ENCODE data around the gene SSTR5.

Gene SSTR5

GRCh38 chr16:1117926-1118325, 45.4 kb downstream of the SSTR5 start:
- Histone ChIP-seq H3K9ac (ENCODE audit: insufficient read length) (no peak overlapping the region), H3K4me3 (no peak overlapping the region), H3K36me3 (ENCODE audit: insufficient read depth, low read length) (no peaks in the 10 kb centered on the region), H3K9me3 (ENCODE audit: low read depth, low read length) (no peaks in the 10 kb centered on the region), H3K27ac (no peak overlapping the region)
- TF ChIP-seq EZH2 (IDR thresholded peaks at IDR 0.05), result no peak
- no peak for TF ChIP-seq FOXP2 (optimal IDR thresholded peaks at IDR 0.05; ENCODE audit: control extremely low read depth, extremely low read length, insufficient read depth)
- no peak for TF ChIP-seq POLR2AphosphoS5 (IDR thresholded peaks at IDR 0.05; ENCODE audit: borderline replicate concordance, low read depth, low read length)
- DNase-seq (ENCODE audit: low read depth, low spot score), result no peak

GRCh38 chr16:1119129-1119528, 46.6 kb downstream of the SSTR5 start:
- Histone ChIP-seq H3K4me3 (no peak overlapping the region), H3K27ac (no peak overlapping the region), H3K9me3 (ENCODE audit: low read depth, low read length) (no peaks in the 10 kb centered on the region), H3K36me3 (ENCODE audit: insufficient read depth, low read length) (no peaks in the 10 kb centered on the region), H3K9ac (ENCODE audit: insufficient read length) (no peak overlapping the region)
- DNase-seq (ENCODE audit: low read depth, low spot score), result no peak
- no peak for TF ChIP-seq FOXP2 (optimal IDR thresholded peaks at IDR 0.05; ENCODE audit: control extremely low read depth, extremely low read length, insufficient read depth)

- Histone ChIP-seq H3K27ac (no peak overlapping the region), H3K9me3 (ENCODE audit: low read depth, low read length) (no peaks in the 10 kb centered on the region), H3K4me3 (no peak overlapping the region), H3K36me3 (ENCODE audit: insufficient read depth, low read length) (no peaks in the 10 kb centered on the region), H3K9ac (ENCODE audit: insufficient read length) (no peak overlapping the region)
- DNase-seq (ENCODE audit: low read depth, low spot score), result no peak
- TF ChIP-seq FOXP2 (optimal IDR thresholded peaks at IDR 0.05; ENCODE audit: control extremely low read depth, extremely low read length, insufficient read depth) (no peak), POLR2AphosphoS5 (IDR thresholded peaks at IDR 0.05; ENCODE audit: borderline replicate concordance, low read depth, low read length) (no peak), EZH2 (IDR thresholded peaks at IDR 0.05) (peak; percentile 8)
Measured at GRCh38 chr16:1119766-1120576, 47.4 kb downstream of the SSTR5 start.

- no peak for TF ChIP-seq FOXP2 (optimal IDR thresholded peaks at IDR 0.05; ENCODE audit: control extremely low read depth, extremely low read length, insufficient read depth)
- TF ChIP-seq EZH2 (IDR thresholded peaks at IDR 0.05), result peak; percentile 18
- Histone ChIP-seq H3K9me3 (ENCODE audit: low read depth, low read length) (no peaks in the 10 kb centered on the region), H3K4me3 (no peak overlapping the region), H3K36me3 (ENCODE audit: insufficient read depth, low read length) (no peaks in the 10 kb centered on the region), H3K9ac (ENCODE audit: insufficient read length) (no peak overlapping the region), H3K27ac (no peak overlapping the region)
- no peak for DNase-seq (ENCODE audit: low read depth, low spot score)
Measured at GRCh38 chr16:1120577-1120941, 48.0 kb downstream of the SSTR5 start.

- no peak overlapping the region for H3K4me3 ChIP-seq
- no peaks in the 10 kb centered on the region for H3K36me3 ChIP-seq (ENCODE audit: insufficient read depth, low read length)
- no peak for DNase-seq (ENCODE audit: low read depth, low spot score)
Measured at GRCh38 chr16:1121009-1121408, 48.5 kb downstream of the SSTR5 start.

GRCh38 chr16:1121601-1122397, 49.3 kb downstream of the SSTR5 start:
- no peak for DNase-seq (ENCODE audit: low read depth, low spot score)
- Histone ChIP-seq H3K9me3 (ENCODE audit: low read depth, low read length) (no peaks in the 10 kb centered on the region), H3K4me3 (no peak overlapping the region), H3K27ac (no peak overlapping the region), H3K36me3 (ENCODE audit: insufficient read depth, low read length) (no peaks in the 10 kb centered on the region), H3K9ac (ENCODE audit: insufficient read length) (no peak overlapping the region)
- no peak for TF ChIP-seq EZH2 (IDR thresholded peaks at IDR 0.05)

More at GRCh38 chr16:1121009-1121408, 48.5 kb downstream of the SSTR5 start:
- H3K27ac ChIP-seq, result no peak overlapping the region
- no peaks in the 10 kb centered on the region for H3K9me3 ChIP-seq (ENCODE audit: low read depth, low read length)
- TF ChIP-seq EZH2 (IDR thresholded peaks at IDR 0.05), result no peak
- no peak for TF ChIP-seq POLR2AphosphoS5 (IDR thresholded peaks at IDR 0.05; ENCODE audit: borderline replicate concordance, low read depth, low read length)
- no peak for TF ChIP-seq FOXP2 (optimal IDR thresholded peaks at IDR 0.05; ENCODE audit: control extremely low read depth, extremely low read length, insufficient read depth)
- H3K9ac ChIP-seq (ENCODE audit: insufficient read length), result no peak overlapping the region

- H3K9me3 ChIP-seq (ENCODE audit: low read depth, low read length), result no peaks in the 10 kb centered on the region
- no peak for DNase-seq (ENCODE audit: low read depth, low spot score)
- H3K9ac ChIP-seq (ENCODE audit: insufficient read length), result no peak overlapping the region
- no peaks in the 10 kb centered on the region for H3K36me3 ChIP-seq (ENCODE audit: insufficient read depth, low read length)
- no peak for TF ChIP-seq FOXP2 (optimal IDR thresholded peaks at IDR 0.05; ENCODE audit: control extremely low read depth, extremely low read length, insufficient read depth)
- TF ChIP-seq EZH2 (IDR thresholded peaks at IDR 0.05), result no peak
- no peak for TF ChIP-seq POLR2AphosphoS5 (IDR thresholded peaks at IDR 0.05; ENCODE audit: borderline replicate concordance, low read depth, low read length)
- no peak overlapping the region for H3K27ac ChIP-seq
- no peak overlapping the region for H3K4me3 ChIP-seq
Measured at GRCh38 chr16:1122398-1122765, 49.8 kb downstream of the SSTR5 start.

- Histone ChIP-seq H3K27ac (no peak overlapping the region), H3K4me3 (no peak overlapping the region), H3K9me3 (ENCODE audit: low read depth, low read length) (no peaks in the 10 kb centered on the region), H3K36me3 (ENCODE audit: insufficient read depth, low read length) (no peaks in the 10 kb centered on the region), H3K9ac (ENCODE audit: insufficient read length) (no peak overlapping the region)
- TF ChIP-seq POLR2AphosphoS5 (IDR thresholded peaks at IDR 0.05; ENCODE audit: borderline replicate concordance, low read depth, low read length) (no peak), FOXP2 (optimal IDR thresholded peaks at IDR 0.05; ENCODE audit: control extremely low read depth, extremely low read length, insufficient read depth) (no peak), EZH2 (IDR thresholded peaks at IDR 0.05) (no peak)
- DNase-seq (ENCODE audit: low read depth, low spot score), result no peak
Measured at GRCh38 chr16:1123525-1124230, 51.1 kb downstream of the SSTR5 start.

Data from SK-N-MC (cell line).